Fibroblast of lung (primary cell): ENCODE results near the gene HNF4A. TPM values are rescaled to one million over a fixed set of nuclear protein-coding genes. Genes with fewer than 3 reads are reported as not detected.

Source experiments
- DNase-seq, 2 donors: peaks; one replicate each; pipeline versions ENCODE4 v3.0.0 to v3.0.0-alpha.2; 2010; ENCODE audit warnings: low read depth in 2 of 2
- H2AFZ ChIP-seq: 2 replicates; pipeline ENCODE4 v1.5.1; 2012; ENCODE audit warnings: low read length, control low read depth, inconsistent platforms
- H3K27ac ChIP-seq: 2 replicates; pipeline ENCODE4 v1.5.1; 2011; ENCODE audit warnings: low read length, control low read depth; ENCODE audit not compliant: insufficient read depth
- H3K27me3 ChIP-seq: 2 replicates; pipeline ENCODE4 v1.5.1; 2011; ENCODE audit warnings: mild to moderate bottlenecking, low read length; ENCODE audit not compliant: control insufficient read depth, insufficient read depth
- H3K36me3 ChIP-seq: 2 replicates; pipeline ENCODE4 v1.5.1; 2011; ENCODE audit warnings: low read length; ENCODE audit not compliant: control insufficient read depth, insufficient read depth
- H3K4me1 ChIP-seq: 2 replicates; pipeline ENCODE4 v1.5.1; 2011; ENCODE audit warnings: low read length; ENCODE audit not compliant: control insufficient read depth, insufficient read depth; ENCODE audit errors: extremely low read depth
- H3K4me2 ChIP-seq: 2 replicates; pipeline ENCODE4 v1.5.1; 2011; ENCODE audit warnings: low read length, control low read depth; ENCODE audit not compliant: insufficient read depth; ENCODE audit errors: extremely low read depth
- H3K4me3 ChIP-seq, 4 experiments: fragments of 200-600 bp in 1 of 4; sonication (generic) in 1 of 4; replicated peaks in 1 of 4; 2 replicates each; pipeline ENCODE4 v1.5.1; 2011 to 2016; ENCODE audit warnings: low read length in 4 of 4, low read depth in 3 of 4, mild to moderate bottlenecking in 3 of 4, control low read depth in 2 of 4, inconsistent platforms in 1 of 4, mixed read lengths in 1 of 4; ENCODE audit not compliant: insufficient read depth in 1 of 4; ENCODE audit errors: control extremely low read depth in 1 of 4
- H3K79me2 ChIP-seq: 2 replicates; pipeline ENCODE4 v1.5.1; 2012; ENCODE audit warnings: mild to moderate bottlenecking, low read length, inconsistent platforms; ENCODE audit not compliant: control insufficient read depth, insufficient read depth
- H3K9ac ChIP-seq: 2 replicates; pipeline ENCODE4 v1.5.1; 2011; ENCODE audit warnings: mild to moderate bottlenecking, low read length, control low read depth; ENCODE audit not compliant: insufficient read depth
- H3K9me3 ChIP-seq: 2 replicates; pipeline ENCODE4 v1.5.1; 2012; ENCODE audit warnings: low read depth, low read length; ENCODE audit not compliant: control insufficient read depth, insufficient read depth
- H4K20me1 ChIP-seq: 2 replicates; pipeline ENCODE4 v1.5.1; 2011; ENCODE audit warnings: low read length; ENCODE audit not compliant: control insufficient read depth, insufficient read depth; ENCODE audit errors: extremely low read depth
- CTCF ChIP-seq, 2 donors: IDR thresholded peaks in 1 of 2; conservative IDR thresholded peaks in 1 of 2; 1 replicate in 1 of 2; 2 replicates in 1 of 2; pipeline ENCODE4 v1.5.1; 2011 to 2012; ENCODE audit warnings: low read length in 2 of 2, control low read depth in 1 of 2, inconsistent platforms in 1 of 2, low read depth in 1 of 2, mild to moderate bottlenecking in 1 of 2
- EZH2 ChIP-seq: IDR thresholded peaks from 2 replicates; pipeline ENCODE4 v1.5.1; 2012; ENCODE audit warnings: low read length, control low read depth, mild to moderate bottlenecking; ENCODE audit errors: missing control alignments
- polyA minus RNA-seq: library from RNA; depleted of rRNA, polyadenylated mRNA; stranded (reverse); fragments of >200 nt; gene quantifications from 2 replicates; pipeline ENCODE4 v1.2.3, GENCODE V29; 2011; ENCODE audit warnings: low replicate concordance
- polyA plus RNA-seq, 2 donors: library from polyadenylated mRNA; depleted of rRNA in 1 of 2; stranded (reverse) in 1 of 2; unstranded in 1 of 2; fragments of >200 nt; gene quantifications; 2 replicates each; pipeline ENCODE4 v1.2.1, GENCODE V29; 2011 to 2012; ENCODE audit warnings: missing spikeins in 1 of 2
- total RNA-seq: library from RNA; depleted of rRNA; stranded (reverse); fragments of >200 nt; gene quantifications from 2 replicates; pipeline ENCODE4 v1.2.1, GENCODE V29; 2014

Gene HNF4A
- total RNA-seq (not detected in 2 replicates), polyA plus RNA-seq (not detected in 2 replicates), polyA minus RNA-seq (0.35 TPM in 1 of 2 replicates, not detected in the other)
- not detected in 2 replicates for polyA plus RNA-seq (2012)

GRCh38 chr20:44355498-44356352 lies at the start of gene HNF4A:
TSS of gene HNF4A (plus strand) at chr20:44355699. CDS start at chr20:44355805, 106 bp downstream.
- Histone ChIP-seq H3K4me1 (no peaks in the 10 kb centered on the region), H3K27ac (no peak within 1 kb of the TSS), H3K79me2 (no peaks in the 10 kb centered on the region), H4K20me1 (no peaks in the 10 kb centered on the region), H3K9ac (no peak within 1 kb of the TSS), H3K9me3 (no peaks in the 10 kb centered on the region), H3K4me2 (no peak within 1 kb of the TSS), H3K4me3 (no peak within 1 kb of the TSS), H2AFZ (no peak within 1 kb of the TSS), H3K27me3 (peaks cover 10% of the 10 kb centered on the region), H3K36me3 (no peaks in the 10 kb centered on the region)
- DNase-seq = no peak
- TF ChIP-seq CTCF (conservative IDR thresholded peaks at IDR 0.05 in 1 of 2, IDR thresholded peaks at IDR 0.05 in 1 of 2; ENCODE audit: low read depth in 1 of 2, low read length in 2 of 2) (no peak), EZH2 (no peak)

DNA sequence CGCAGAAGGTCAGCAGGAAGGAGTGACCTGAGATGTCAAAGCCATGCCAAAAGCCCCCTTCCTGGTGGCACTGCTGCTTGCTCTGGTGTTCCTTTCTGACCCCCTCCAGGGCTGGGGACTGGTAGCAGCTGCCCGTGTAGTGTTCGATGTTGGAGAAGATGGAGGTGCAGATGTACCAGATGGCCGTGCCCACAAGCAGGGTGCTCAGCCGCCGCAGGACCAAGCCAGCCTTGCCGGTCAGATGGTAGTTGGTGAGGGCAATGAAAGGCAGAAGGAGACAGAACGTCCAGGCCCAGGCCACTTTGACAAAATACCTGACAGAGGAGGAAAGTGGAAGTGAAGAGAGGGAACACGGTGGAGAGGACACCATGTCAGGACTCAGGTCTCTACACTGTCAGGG lies 48.6 kb upstream of the HNF4A start:
- Histone ChIP-seq H2AFZ (no peak overlapping the region), H3K36me3 (no peaks in the 10 kb centered on the region), H3K4me3 (no peak overlapping the region), H3K4me2 (no peak overlapping the region), H3K27me3 (no peaks in the 10 kb centered on the region), H3K79me2 (peaks cover 6% of the 10 kb centered on the region), H3K9me3 (no peaks in the 10 kb centered on the region), H3K27ac (no peak overlapping the region), H4K20me1 (no peaks in the 10 kb centered on the region), H3K9ac (no peak overlapping the region), H3K4me1 (peaks cover 5% of the 10 kb centered on the region)
- DNase-seq = no peak
- TF ChIP-seq EZH2 (no peak), CTCF (conservative IDR thresholded peaks at IDR 0.05 in 1 of 2, IDR thresholded peaks at IDR 0.05 in 1 of 2; ENCODE audit: low read depth in 1 of 2, low read length in 2 of 2) (no peak)

DNA sequence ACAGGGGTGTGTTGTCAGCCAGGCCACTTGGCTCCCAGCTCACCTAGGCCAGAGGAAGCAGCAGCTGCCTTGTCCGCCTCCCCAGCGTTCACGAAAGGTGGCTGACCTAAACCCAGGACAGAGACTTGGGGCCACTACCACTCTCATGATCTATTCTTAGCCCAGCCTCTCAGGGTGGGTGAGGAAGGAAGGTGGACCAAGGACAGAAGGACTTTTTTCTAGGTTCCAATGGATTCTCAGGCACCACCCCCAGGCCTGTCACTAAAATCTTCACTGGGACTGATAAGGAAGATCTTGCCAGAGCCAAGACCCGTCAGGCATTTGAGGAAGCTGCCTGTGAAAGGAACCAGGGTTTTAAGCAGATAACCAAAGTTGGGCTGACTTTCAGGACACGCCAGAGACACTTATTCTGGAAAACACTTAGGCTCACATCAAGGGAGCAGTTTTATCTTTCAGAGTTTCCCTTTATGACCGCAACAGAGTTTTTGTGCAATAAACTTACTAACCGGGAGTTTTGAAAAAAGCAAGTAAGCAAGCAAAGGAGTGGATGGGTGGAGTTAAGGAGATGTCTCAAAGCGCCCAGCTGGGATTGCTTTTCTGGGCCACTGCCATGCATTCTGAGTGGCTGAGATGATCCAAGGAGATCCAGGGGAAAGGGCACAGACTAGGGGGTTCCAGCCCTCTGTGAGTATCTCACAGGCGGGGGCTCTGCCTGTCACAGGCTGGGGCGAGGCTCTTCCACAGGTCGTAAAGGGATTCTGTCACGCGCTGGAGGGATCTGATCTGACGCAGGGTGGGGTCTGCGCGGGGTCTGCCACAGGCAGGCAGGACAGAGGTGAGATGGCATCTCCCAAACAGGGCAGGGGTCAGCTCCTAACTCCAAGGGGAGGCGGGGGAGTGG lies 45.5 kb upstream of the HNF4A start:
- peak overlapping the region; percentile 69 for H3K27ac ChIP-seq

More for the DNA sequence above, 45.5 kb upstream of the HNF4A start:
- Histone ChIP-seq H3K79me2 (peaks cover 6% of the 10 kb centered on the region), H3K9me3 (no peaks in the 10 kb centered on the region), H3K4me1 (peaks cover 5% of the 10 kb centered on the region), H2AFZ (peak overlapping the region; percentile 99), H3K27me3 (no peaks in the 10 kb centered on the region), H3K9ac (peak overlapping the region; percentile 82), H4K20me1 (no peaks in the 10 kb centered on the region), H3K36me3 (no peaks in the 10 kb centered on the region), H3K4me3 (peak overlapping the region; percentile 76 to 98 (median 96)), H3K4me2 (peak overlapping the region; percentile 99)
- DNase-seq = peak; percentile 36 to 84
- TF ChIP-seq CTCF (conservative IDR thresholded peaks at IDR 0.05 in 1 of 2, IDR thresholded peaks at IDR 0.05 in 1 of 2; ENCODE audit: low read depth in 1 of 2, low read length in 2 of 2) (no peak), EZH2 (no peak)
